HG02981 (cell line): ENCODE data around the gene OVCA2.

Source experiments
- ATAC-seq: cut with Tn5 transposase; IDR thresholded peaks from one replicate; pipeline ENCODE4 v1.9.1; 2021; ENCODE audit warnings: mild to moderate bottlenecking, moderate library complexity; ENCODE audit not compliant: unreplicated experiment

Gene OVCA2

GRCh38 chr17:2030779-2031163, 11.1 kb upstream of the OVCA2 start:
- ATAC-seq: no peak

GRCh38 chr17:2033153-2033552, 8.7 kb upstream of the OVCA2 start:
- no peak for ATAC-seq

- ATAC-seq: no peak
These were observed 7.7 kb upstream of the OVCA2 start for GRCh38 chr17:2034157-2034556.

DNA sequence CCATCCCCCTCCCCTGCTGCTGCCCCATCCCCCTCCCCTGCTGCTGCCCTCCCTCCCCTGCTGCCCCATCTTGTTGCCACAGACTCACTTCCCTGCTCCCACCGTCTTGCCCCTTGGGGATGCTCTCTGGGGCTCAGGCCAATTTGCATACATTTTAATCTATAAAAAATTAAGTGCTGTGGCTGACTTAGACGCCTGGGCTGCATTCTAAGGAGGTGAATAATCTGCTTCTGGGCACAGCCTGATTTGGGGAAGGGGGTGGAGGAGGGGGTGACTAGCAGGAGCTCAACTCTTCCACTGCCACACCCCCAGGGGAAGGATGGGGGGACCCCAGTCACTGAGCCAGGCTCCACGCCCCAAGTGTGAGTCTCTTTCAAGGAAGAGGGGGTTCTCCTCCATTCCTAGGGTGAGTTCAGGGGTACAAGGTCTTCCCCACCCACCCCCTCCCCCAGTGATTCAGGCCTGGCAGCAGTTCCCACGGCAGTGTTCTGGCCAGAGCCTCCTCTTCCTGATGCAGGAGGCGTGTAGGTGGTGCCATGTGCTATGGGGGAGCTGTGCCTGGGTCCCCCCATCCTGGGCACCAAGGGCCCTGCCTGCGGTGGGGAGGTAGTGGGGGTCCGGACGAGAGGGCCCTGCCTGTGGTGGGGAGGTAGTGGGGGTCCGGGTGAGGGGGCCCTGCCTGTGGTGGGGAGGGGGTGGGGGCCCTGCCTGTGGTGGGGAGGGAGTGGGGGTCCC, 6.8 kb upstream of the OVCA2 start:
- no peak for ATAC-seq

- no peak for ATAC-seq
These were observed 6.0 kb upstream of the OVCA2 start for GRCh38 chr17:2035541-2036488.

GRCh38 chr17:2037155-2037554, 4.7 kb upstream of the OVCA2 start:
- ATAC-seq: no peak

DNA sequence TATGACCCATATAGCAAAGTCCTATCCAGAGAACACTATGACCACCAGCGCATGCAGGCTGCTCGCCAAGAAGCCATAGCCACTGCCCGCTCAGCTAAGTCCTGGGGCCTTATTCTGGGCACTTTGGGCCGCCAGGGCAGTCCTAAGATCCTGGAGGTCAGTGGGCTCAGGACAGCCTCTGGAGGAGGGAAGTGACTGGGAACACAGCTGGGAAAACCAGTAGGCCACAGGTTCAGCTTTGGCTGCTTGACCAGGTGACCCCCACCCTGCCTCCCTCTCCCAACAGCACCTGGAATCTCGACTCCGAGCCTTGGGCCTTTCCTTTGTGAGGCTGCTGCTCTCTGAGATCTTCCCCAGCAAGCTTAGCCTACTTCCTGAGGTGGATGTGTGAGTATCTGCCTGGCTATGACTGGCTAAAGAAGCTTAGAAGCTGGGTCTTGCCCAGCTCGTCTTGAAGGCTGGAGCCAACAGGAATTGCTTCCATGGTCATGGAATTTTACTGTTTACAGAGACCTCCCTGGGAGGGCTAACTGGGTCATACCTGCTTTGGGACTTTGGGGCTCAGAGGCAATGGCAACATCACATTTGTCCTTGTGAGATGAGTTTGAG, 1.5 kb upstream of the OVCA2 start:
- no peak for ATAC-seq

DNA sequence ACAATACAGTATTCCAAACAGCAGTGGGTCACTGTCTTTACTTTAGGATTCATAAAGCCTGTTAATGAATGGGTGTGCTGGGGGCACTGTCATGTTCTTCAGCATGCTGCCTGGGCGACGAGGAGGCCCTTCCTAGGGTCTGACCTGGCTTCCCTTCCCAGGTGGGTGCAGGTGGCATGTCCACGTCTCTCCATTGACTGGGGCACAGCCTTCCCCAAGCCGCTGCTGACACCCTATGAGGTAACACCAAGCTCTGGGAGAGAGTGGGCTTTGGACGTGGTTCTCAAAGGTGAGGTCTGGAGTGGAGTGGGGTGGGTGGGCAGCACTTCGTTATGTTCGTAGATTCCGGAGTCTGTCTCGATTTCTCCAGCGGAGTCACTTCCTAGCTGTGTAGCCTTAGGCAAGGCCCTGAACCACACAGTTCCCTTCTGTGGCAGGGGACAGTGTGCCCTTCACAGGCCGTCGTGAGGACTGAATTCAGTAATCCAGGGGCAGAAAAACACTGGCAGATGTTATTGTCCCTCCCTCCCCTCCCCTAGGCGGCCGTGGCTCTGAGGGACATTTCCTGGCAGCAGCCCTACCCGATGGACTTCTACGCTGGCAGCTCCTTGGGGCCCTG, 771 bp upstream of the OVCA2 start:
- ATAC-seq: no peak

DNA sequence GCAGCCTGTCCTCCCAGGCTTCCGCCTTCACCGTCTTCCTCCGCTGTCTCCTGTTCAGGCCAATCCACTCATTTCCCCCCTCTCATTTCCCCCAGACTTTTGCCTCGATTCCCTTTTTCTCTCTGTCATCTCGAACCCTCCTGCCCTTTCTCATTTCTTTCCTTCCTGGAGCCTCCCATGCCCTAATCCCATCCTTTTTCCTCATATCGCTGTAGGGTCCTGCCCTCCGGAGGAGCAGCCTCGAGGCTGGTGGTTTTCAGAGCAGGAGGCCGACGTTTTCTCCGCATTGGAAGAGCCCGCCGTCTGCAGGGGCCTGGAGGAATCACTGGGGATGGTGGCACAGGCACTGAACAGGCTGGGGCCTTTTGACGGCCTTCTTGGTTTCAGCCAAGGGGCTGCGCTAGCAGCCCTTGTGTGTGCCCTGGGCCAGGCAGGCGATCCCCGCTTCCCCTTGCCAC, 597 bp downstream of the OVCA2 start:
- no peak for ATAC-seq

DNA sequence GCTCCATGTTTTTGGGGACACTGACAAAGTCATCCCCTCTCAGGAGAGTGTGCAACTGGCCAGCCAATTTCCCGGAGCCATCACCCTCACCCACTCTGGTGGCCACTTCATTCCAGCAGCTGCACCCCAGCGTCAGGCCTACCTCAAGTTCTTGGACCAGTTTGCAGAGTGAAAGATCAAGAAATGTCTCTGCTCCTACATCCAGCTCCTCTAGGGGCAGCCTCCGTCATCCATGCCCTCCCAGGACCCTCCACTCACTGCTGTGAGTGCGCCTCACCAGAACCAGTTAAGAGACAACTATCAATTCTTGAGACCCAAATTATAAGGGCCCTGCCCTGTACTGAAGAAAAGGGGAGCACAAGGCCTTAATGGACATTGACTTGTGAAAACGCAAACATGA, 1.1 kb downstream of the OVCA2 start:
- ATAC-seq: no peak

DNA sequence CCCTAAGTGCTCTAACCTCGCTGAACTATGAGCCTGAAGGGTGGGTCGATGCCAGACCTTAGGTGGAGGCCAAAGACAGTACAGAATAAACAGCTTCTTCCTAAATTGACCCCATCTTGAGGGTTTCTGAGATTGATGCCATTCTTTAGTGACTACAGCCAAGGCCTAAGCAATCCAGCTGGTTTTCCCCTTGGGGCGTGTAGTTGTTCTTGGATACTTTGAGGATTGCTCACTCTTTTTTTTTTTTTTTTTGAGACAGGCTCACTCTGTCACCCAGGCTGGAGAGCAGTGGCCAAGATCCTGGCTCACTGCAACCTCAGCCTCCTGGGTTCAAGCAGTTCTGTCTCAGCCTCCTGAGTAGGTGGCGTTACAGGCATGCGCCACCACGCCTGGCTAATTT, 2.0 kb downstream of the OVCA2 start:
- ATAC-seq: no peak

GRCh38 chr17:2044263-2044894, 2.6 kb downstream of the OVCA2 start:
- ATAC-seq: no peak

GRCh38 chr17:2047590-2047989, 5.8 kb downstream of the OVCA2 start:
- ATAC-seq: no peak

DNA sequence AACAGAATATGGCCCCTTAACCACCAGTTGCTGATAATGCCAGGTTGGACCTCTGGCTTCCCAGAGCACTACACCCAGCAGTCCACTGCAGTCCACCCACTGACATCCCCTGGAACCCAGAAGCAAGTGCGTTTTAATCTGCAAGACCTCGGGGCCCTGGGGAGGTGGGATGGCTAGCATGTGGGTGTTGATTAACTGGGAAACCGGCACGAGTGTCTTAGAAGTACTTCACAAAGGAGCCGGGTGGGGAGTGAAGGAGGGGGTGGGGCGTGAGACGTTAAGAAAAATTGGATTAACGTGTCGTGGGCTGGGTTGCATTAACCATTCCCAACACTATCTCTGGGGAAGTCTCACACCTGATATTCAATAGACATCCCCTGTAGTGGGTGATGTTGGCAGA, 7.0 kb downstream of the OVCA2 start:
- ATAC-seq: no peak

- peak; percentile 50 for ATAC-seq
These were observed 7.8 kb downstream of the OVCA2 start for GRCh38 chr17:2049333-2050299.

GRCh38 chr17:2050300-2051060, 8.7 kb downstream of the OVCA2 start:
- peak; percentile 16 for ATAC-seq

- no peak for ATAC-seq
These were observed 9.5 kb downstream of the OVCA2 start for GRCh38 chr17:2051061-2051932.
